HG03558 (cell line): ENCODE data around the gene SRP9.
"Not testable (repeated sequence)": the region's sequence is repeated elsewhere in the genome, so short reads cannot be mapped to it uniquely, and the experiment has no call there.

Source experiments
- ATAC-seq: cut with Tn5 transposase; IDR thresholded peaks from one replicate; pipeline ENCODE4 v1.9.1; 2021; ENCODE audit warnings: moderate number of reproducible peaks; ENCODE audit not compliant: unreplicated experiment; ENCODE audit errors: extremely low read depth

Gene SRP9

DNA sequence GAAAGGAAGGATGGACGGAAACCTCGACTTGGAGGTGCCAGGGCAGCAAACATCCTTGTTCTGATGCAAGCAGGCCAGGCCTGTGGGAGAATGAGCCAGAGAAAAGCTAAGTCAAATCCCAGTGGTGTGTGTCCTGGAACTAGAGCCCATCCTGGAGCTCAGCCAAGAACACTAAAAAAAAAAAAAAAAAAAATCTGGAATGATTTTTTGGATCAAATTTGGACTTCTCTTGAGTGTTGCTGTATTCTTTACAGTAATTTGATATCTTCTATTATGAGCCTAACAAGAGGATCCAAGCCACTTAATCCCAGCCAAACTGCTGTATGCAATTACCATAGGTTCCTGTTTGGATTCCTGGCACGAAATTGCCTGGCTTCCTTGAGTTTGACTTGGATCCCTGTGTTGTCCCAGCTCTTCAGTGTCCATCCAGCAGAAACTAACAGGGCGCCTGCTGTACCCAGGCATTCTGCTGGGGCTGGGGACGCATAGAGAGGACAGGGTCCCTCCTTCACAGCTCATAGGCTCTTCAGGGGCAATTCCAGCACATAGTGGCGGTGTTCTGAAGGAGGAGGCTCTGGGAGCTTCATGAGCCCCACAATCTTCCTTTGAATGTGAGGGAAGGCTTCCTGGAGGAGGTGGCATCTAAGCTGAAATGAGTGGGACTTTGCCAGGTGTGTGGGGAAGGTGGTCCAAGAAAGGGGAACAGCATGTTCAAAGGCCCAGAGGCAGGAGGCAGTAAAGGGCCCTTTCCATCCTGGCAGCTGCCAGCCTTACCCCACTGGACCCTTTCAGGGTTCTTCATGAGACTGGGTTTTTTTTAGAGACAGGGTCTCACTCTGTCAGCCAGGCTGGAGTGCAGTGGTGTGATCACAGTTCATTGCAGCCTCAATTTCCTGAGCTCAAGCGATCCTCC is 57.0 kb downstream of the SRP9 start:
- no peak for ATAC-seq

GRCh38 chr1:225835856-225836255 is 58.2 kb downstream of the SRP9 start:
- ATAC-seq = no peak

DNA sequence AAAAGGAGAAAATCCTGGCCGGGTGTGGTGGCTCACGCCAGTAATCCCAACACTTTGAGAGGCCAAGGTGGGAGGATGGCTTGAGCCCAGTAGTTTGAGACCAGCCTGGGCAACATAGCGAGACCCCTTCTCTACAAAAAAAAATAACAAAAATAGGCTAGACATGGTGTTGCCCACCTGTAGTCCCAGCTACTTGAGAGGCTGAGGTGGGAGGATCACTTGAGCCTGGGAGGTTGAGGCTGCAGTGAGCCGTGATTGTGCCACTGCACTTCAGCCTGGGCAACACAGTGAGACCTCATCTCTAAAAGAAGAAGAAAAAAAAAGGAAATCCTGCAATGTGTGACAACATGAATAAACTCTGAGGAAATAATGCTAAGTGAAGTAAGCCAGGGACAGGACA is 58.7 kb downstream of the SRP9 start:
- ATAC-seq = not testable (repeated sequence)

- ATAC-seq = no peak
Measured at GRCh38 chr1:225838793-225839192, 61.2 kb downstream of the SRP9 start.
